Liver (tissue), 3 donors: ENCODE measurements around the gene DTNB.

Experiments used
- CTCF ChIP-seq: fragments of 150-350 bp; IDR thresholded peaks from 2 replicates; pipeline ENCODE4 v1.5.1; 2017; ENCODE audit warnings: improper control_type of control experiment, low read depth, low read length; ENCODE audit not compliant: missing input control
- GABPA ChIP-seq, 2 donors: IDR thresholded peaks in 1 of 2; conservative IDR thresholded peaks in 1 of 2; 2 replicates each; pipeline ENCODE4 v1.6.1; 2016; ENCODE audit warnings: antibody characterized with exemption in 2 of 2, mild to moderate bottlenecking in 1 of 2, moderate library complexity in 1 of 2
- RAD21 ChIP-seq, 2 donors: IDR thresholded peaks; 2 replicates each; pipeline ENCODE4 v1.6.1; 2016; ENCODE audit warnings: antibody characterized with exemption in 2 of 2, mild to moderate bottlenecking in 2 of 2
- RXRA ChIP-seq, 2 donors: IDR thresholded peaks; 2 replicates each; pipeline ENCODE4 v1.6.1; 2017 to 2018; ENCODE audit warnings: antibody characterized with exemption in 2 of 2, mild to moderate bottlenecking in 1 of 2
- SP1 ChIP-seq: IDR thresholded peaks from 2 replicates; pipeline ENCODE4 v1.6.1; 2018; ENCODE audit warnings: antibody characterized with exemption, mild to moderate bottlenecking
- TAF1 ChIP-seq: conservative IDR thresholded peaks from 2 replicates; pipeline ENCODE4 v1.6.1; 2016; ENCODE audit warnings: antibody characterized with exemption, mild to moderate bottlenecking
- TF ChIP-seq, protein P1 (sequence below): IDR thresholded peaks from 2 replicates; pipeline ENCODE4 v1.6.1; 2016; ENCODE audit warnings: antibody characterized with exemption
- TF ChIP-seq, protein P2 (sequence below): IDR thresholded peaks from 2 replicates; pipeline ENCODE4 v1.6.1; 2016; ENCODE audit warnings: antibody characterized with exemption, mild to moderate bottlenecking
- donor health status: healthy.
- donor health status: healthy.

DNA sequence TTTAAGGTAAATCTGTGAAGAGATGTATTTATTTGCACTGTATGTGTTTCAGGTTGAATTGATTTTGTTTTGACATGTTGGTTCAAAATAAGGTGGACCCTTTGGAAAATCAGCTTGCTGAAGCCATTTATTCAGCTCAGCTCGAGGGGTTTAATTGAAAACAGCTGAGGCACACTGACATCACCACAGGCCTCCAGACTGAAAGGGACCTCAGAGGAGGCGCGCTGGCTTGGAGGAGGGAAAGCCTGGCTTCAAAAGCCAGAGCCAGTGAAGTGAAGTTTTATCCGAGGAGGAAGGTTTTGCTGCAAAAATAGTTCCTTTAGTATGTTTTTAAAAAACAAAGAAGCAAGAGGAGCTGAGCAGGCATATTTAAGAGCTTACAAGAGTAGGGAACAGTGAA, 304.7 kb downstream of the DTNB start:
- TF ChIP-seq CTCF (no peak), TAF1 (no peak), SP1 (no peak), RAD21 (IDR thresholded peaks at IDR 0.05) (no peak), GABPA (IDR thresholded peaks at IDR 0.05 in 1 of 2, conservative IDR thresholded peaks at IDR 0.05 in 1 of 2) (no peak), RXRA (IDR thresholded peaks at IDR 0.05) (no peak)
- TF ChIP-seq, protein P1, sequence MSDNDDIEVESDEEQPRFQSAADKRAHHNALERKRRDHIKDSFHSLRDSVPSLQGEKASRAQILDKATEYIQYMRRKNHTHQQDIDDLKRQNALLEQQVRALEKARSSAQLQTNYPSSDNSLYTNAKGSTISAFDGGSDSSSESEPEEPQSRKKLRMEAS: no peak
- TF ChIP-seq, protein P2, sequence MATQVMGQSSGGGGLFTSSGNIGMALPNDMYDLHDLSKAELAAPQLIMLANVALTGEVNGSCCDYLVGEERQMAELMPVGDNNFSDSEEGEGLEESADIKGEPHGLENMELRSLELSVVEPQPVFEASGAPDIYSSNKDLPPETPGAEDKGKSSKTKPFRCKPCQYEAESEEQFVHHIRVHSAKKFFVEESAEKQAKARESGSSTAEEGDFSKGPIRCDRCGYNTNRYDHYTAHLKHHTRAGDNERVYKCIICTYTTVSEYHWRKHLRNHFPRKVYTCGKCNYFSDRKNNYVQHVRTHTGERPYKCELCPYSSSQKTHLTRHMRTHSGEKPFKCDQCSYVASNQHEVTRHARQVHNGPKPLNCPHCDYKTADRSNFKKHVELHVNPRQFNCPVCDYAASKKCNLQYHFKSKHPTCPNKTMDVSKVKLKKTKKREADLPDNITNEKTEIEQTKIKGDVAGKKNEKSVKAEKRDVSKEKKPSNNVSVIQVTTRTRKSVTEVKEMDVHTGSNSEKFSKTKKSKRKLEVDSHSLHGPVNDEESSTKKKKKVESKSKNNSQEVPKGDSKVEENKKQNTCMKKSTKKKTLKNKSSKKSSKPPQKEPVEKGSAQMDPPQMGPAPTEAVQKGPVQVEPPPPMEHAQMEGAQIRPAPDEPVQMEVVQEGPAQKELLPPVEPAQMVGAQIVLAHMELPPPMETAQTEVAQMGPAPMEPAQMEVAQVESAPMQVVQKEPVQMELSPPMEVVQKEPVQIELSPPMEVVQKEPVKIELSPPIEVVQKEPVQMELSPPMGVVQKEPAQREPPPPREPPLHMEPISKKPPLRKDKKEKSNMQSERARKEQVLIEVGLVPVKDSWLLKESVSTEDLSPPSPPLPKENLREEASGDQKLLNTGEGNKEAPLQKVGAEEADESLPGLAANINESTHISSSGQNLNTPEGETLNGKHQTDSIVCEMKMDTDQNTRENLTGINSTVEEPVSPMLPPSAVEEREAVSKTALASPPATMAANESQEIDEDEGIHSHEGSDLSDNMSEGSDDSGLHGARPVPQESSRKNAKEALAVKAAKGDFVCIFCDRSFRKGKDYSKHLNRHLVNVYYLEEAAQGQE: no peak
